T-helper 22 cell (primary cell): ENCODE data around the gene NPBWR2.
A peak's percentile ranks its signal among the peaks of the same experiment; 100 is the strongest.

Source experiments
- DNase-seq: peaks from one replicate; pipeline ENCODE4 v3.0.0-alpha.2; 2020; ENCODE audit warnings: low read depth

NPBWR2 gene

GRCh38 chr20:64072498-64073063, 34.8 kb downstream of the NPBWR2 start:
- no peak for DNase-seq

- DNase-seq = no peak
Observed at GRCh38 chr20:64071341-64072332, 35.7 kb downstream of the NPBWR2 start.

- no peak for DNase-seq
Observed at GRCh38 chr20:64070244-64070993, 36.9 kb downstream of the NPBWR2 start.

GRCh38 chr20:64069614-64070243, 37.6 kb downstream of the NPBWR2 start:
- no peak for DNase-seq

GRCh38 chr20:64069209-64069613, 38.2 kb downstream of the NPBWR2 start:
- DNase-seq = no peak

GRCh38 chr20:64068386-64069208, 38.8 kb downstream of the NPBWR2 start:
- DNase-seq = no peak

GRCh38 chr20:64067733-64068307, 39.5 kb downstream of the NPBWR2 start:
- DNase-seq = no peak

- no peak for DNase-seq
Observed at GRCh38 chr20:64067005-64067632, 40.2 kb downstream of the NPBWR2 start.

GRCh38 chr20:64065974-64066343, 41.4 kb downstream of the NPBWR2 start:
- DNase-seq = peak; percentile 48

- DNase-seq = no peak
Observed at GRCh38 chr20:64065062-64065973, 42.0 kb downstream of the NPBWR2 start.

- DNase-seq = no peak
Observed at GRCh38 chr20:64064145-64064698, 43.1 kb downstream of the NPBWR2 start.

GRCh38 chr20:64063389-64064144, 43.8 kb downstream of the NPBWR2 start:
- no peak for DNase-seq

- DNase-seq = peak; percentile 82
Observed at GRCh38 chr20:64062596-64063388, 44.6 kb downstream of the NPBWR2 start, which contains the start of gene TCEA2. Gene TCEA2 (plus strand): TSS chr20:64063198. CDS start chr20:64063313, 115 bp downstream.

- no peak for DNase-seq
Observed at GRCh38 chr20:64062276-64062595, 45.1 kb downstream of the NPBWR2 start.

- no peak for DNase-seq
Observed at GRCh38 chr20:64058536-64058935, 48.8 kb downstream of the NPBWR2 start.

GRCh38 chr20:64057628-64058498, 49.5 kb downstream of the NPBWR2 start:
- DNase-seq = peak; percentile 43
